GM12801 (cell line): ENCODE data around the gene TARDBP.

Source experiments
- TF ChIP-seq, protein P1 (sequence below): IDR thresholded peaks from one replicate; pipeline ENCODE4 v1.5.1; 2011; ENCODE audit warnings: control low read depth; ENCODE audit not compliant: insufficient read length; ENCODE audit errors: extremely low read depth

The TARDBP gene

GRCh38 chr1:10987840-10988417, 24.5 kb upstream of the TARDBP start:
- TF ChIP-seq, protein P1, sequence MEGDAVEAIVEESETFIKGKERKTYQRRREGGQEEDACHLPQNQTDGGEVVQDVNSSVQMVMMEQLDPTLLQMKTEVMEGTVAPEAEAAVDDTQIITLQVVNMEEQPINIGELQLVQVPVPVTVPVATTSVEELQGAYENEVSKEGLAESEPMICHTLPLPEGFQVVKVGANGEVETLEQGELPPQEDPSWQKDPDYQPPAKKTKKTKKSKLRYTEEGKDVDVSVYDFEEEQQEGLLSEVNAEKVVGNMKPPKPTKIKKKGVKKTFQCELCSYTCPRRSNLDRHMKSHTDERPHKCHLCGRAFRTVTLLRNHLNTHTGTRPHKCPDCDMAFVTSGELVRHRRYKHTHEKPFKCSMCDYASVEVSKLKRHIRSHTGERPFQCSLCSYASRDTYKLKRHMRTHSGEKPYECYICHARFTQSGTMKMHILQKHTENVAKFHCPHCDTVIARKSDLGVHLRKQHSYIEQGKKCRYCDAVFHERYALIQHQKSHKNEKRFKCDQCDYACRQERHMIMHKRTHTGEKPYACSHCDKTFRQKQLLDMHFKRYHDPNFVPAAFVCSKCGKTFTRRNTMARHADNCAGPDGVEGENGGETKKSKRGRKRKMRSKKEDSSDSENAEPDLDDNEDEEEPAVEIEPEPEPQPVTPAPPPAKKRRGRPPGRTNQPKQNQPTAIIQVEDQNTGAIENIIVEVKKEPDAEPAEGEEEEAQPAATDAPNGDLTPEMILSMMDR, result no peak

DNA sequence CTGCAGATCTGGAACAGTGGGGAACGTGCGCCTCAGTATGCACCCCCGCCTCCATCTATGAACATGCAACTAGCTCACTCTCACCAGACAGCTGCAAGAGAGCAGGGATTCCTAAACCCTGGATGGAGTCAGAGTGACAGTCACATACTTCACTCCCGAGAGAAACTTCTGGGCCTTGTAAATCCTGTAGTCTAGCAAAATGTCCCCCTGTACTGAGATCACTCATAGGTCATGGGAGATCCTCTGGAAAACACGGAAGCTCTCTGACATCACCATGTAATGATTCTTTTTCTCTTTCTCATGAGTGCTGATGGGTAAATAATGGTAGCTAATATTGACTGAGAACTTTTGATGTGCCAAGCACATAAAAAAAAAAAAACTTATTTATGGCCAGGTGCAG, 23.4 kb upstream of the TARDBP start:
- TF ChIP-seq, protein P1, result no peak

- TF ChIP-seq, protein P1, result no peak
Measured at GRCh38 chr1:10990828-10991227, 21.6 kb upstream of the TARDBP start.

DNA sequence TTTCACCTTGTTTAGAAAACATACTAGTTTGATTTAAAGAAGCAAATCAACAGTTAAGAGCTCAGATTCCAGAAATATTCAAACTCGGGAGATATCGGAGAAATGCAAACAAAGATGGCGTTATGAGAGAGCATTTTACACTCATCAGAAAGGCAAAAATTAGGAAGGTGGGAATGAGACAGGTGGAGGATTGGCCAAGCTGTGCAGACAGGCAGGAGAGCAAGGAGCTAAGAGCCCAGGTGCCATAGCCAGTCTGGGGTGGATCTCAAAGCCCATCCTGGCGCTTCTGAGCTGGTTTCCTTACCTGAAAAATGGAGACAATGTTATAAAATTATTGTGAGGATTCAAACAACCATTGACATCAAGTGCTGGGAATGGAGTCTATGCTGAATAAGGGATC, 19.6 kb upstream of the TARDBP start:
- TF ChIP-seq, protein P1, result no peak

DNA sequence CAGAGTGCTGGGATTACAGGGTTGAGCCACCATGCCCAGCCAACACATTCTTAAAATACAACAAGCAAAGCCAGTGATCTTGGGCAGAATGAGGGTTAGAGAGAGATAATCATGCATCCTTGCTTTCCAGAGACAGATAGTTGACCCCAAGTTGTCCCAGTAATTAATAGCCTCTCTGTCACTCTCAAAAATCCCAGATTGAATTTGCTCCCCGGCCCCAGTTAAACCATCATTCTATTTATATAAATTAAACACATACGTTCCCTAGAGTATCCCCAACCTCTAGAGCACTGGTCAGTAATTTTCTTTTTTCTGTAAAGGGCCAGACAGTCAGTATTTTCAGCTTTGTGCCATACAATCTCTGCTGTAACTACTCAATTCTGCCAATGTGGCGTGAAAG, 16.4 kb upstream of the TARDBP start:
- TF ChIP-seq, protein P1, result no peak

- TF ChIP-seq, protein P1, result no peak
Measured at GRCh38 chr1:11000526-11000925, 11.9 kb upstream of the TARDBP start.

- TF ChIP-seq, protein P1, result no peak
Measured at GRCh38 chr1:11013160-11013531, 692 bp downstream of the TARDBP start.
